Measurements from ENCODE around the gene CNNM1.
A peak's percentile ranks its signal among the peaks of the same experiment; 100 is the strongest.

Gene CNNM1

GRCh38 chr10:99339563-99340047, 10.4 kb downstream of the CNNM1 start:
- no peak overlapping the region for H2AK5ac ChIP-seq (ENCODE audit: low read length, severe bottlenecking)
- no peak overlapping the region for H3K18ac ChIP-seq (ENCODE audit: low read depth in 1 of 2, low read length in 2 of 2)
- 88% methylated on average over 2 of the region's 3 CpGs for WGBS

GRCh38 chr10:99340650-99341049, 11.5 kb downstream of the CNNM1 start:
- peaks cover 10% of the 10 kb centered on the region for H3K4me1 ChIP-seq (ENCODE audit: control insufficient read depth, insufficient read depth, low read depth, low read length)
- no peak overlapping the region for H2BK15ac ChIP-seq (ENCODE audit: low read depth, poor library complexity, severe bottlenecking)
- H3K18ac ChIP-seq (ENCODE audit: low read depth in 1 of 2, low read length in 2 of 2): no peak overlapping the region
- H3K4me3 ChIP-seq (ENCODE audit: insufficient read depth in 1 of 2, low read depth in 1 of 2, low read length in 2 of 2): no peak overlapping the region
- H2AK5ac ChIP-seq (ENCODE audit: low read length, severe bottlenecking): no peak overlapping the region
- no peak overlapping the region for H3K4me2 ChIP-seq (ENCODE audit: low read length, poor library complexity, severe bottlenecking)
- H3K27me3 ChIP-seq (ENCODE audit: control insufficient read depth in 1 of 2, insufficient read depth in 1 of 2, low read length in 2 of 2): peaks cover 3% of the 10 kb centered on the region in 2 experiments
- 79% methylated on average over 3 of the region's 3 CpGs for WGBS
- no peak for DNase-seq
- H3K14ac ChIP-seq (ENCODE audit: low read length in 2 of 2): no peak overlapping the region
- H2AFZ ChIP-seq (ENCODE audit: low read depth, low read length): no peak overlapping the region
- H2BK5ac ChIP-seq (ENCODE audit: low read depth, low read length, poor library complexity, severe bottlenecking): no peak overlapping the region
- H4K8ac ChIP-seq (ENCODE audit: low read length): no peak overlapping the region
- no peaks in the 10 kb centered on the region for H3K36me3 ChIP-seq (ENCODE audit: control insufficient read depth in 1 of 2, insufficient read depth in 2 of 2, low read depth in 1 of 2, low read length in 2 of 2)
- no peak overlapping the region for H4K91ac ChIP-seq (ENCODE audit: low read length)
- H3K9ac ChIP-seq (ENCODE audit: low read length): no peak overlapping the region
- H3K4ac ChIP-seq (ENCODE audit: low read depth in 1 of 2, low read length in 2 of 2): no peak overlapping the region
- no peak overlapping the region for H3K23ac ChIP-seq (ENCODE audit: low read length in 2 of 2)
- H2BK12ac ChIP-seq (ENCODE audit: low read length in 2 of 2): no peak overlapping the region
- no peak overlapping the region for H3K27ac ChIP-seq (ENCODE audit: low read length, poor library complexity, severe bottlenecking)
- no peaks in the 10 kb centered on the region for H3K9me3 ChIP-seq (ENCODE audit: control insufficient read depth, low read length)
- H2BK120ac ChIP-seq (ENCODE audit: low read depth, low read length): no peak overlapping the region
- no peaks in the 10 kb centered on the region for H3K79me1 ChIP-seq (replicated peaks; ENCODE audit: low read length, poor library complexity, severe bottlenecking)

More at GRCh38 chr10:99339563-99340047, 10.4 kb downstream of the CNNM1 start:
- Histone ChIP-seq H2BK120ac (ENCODE audit: low read depth, low read length) (no peak overlapping the region), H3K4me3 (ENCODE audit: insufficient read depth in 1 of 2, low read depth in 1 of 2, low read length in 2 of 2) (no peak overlapping the region), H3K9me3 (ENCODE audit: control insufficient read depth, low read length) (no peaks in the 10 kb centered on the region), H2BK15ac (ENCODE audit: low read depth, poor library complexity, severe bottlenecking) (no peak overlapping the region), H3K4me2 (ENCODE audit: low read length, poor library complexity, severe bottlenecking) (no peak overlapping the region), H3K4me1 (ENCODE audit: control insufficient read depth, insufficient read depth, low read depth, low read length) (peaks cover 10% of the 10 kb centered on the region), H4K8ac (ENCODE audit: low read length) (no peak overlapping the region), H3K4ac (ENCODE audit: low read depth in 1 of 2, low read length in 2 of 2) (no peak overlapping the region), H3K14ac (ENCODE audit: low read length in 2 of 2) (no peak overlapping the region), H2BK12ac (ENCODE audit: low read length in 2 of 2) (no peak overlapping the region), H3K9ac (ENCODE audit: low read length) (no peak overlapping the region), H2BK5ac (ENCODE audit: low read depth, low read length, poor library complexity, severe bottlenecking) (no peak overlapping the region), H3K27me3 (ENCODE audit: control insufficient read depth in 1 of 2, insufficient read depth in 1 of 2, low read length in 2 of 2) (peaks cover 3% of the 10 kb centered on the region in 2 experiments), H3K79me1 (replicated peaks; ENCODE audit: low read length, poor library complexity, severe bottlenecking) (no peaks in the 10 kb centered on the region), H3K23ac (ENCODE audit: low read length in 2 of 2) (no peak overlapping the region), H4K91ac (ENCODE audit: low read length) (no peak overlapping the region), H3K36me3 (ENCODE audit: control insufficient read depth in 1 of 2, insufficient read depth in 2 of 2, low read depth in 1 of 2, low read length in 2 of 2) (no peaks in the 10 kb centered on the region), H2AFZ (ENCODE audit: low read depth, low read length) (no peak overlapping the region), H3K27ac (ENCODE audit: low read length, poor library complexity, severe bottlenecking) (no peak overlapping the region)
- no peak for DNase-seq

GRCh38 chr10:99341248-99341647, 12.1 kb downstream of the CNNM1 start:
- no peak for DNase-seq
- Histone ChIP-seq H2BK15ac (ENCODE audit: low read depth, poor library complexity, severe bottlenecking) (no peak overlapping the region), H2BK12ac (ENCODE audit: low read length in 2 of 2) (no peak overlapping the region), H3K79me1 (replicated peaks; ENCODE audit: low read length, poor library complexity, severe bottlenecking) (no peaks in the 10 kb centered on the region), H3K14ac (ENCODE audit: low read length in 2 of 2) (no peak overlapping the region), H4K91ac (ENCODE audit: low read length) (no peak overlapping the region), H2BK5ac (ENCODE audit: low read depth, low read length, poor library complexity, severe bottlenecking) (no peak overlapping the region), H3K9ac (ENCODE audit: low read length) (peak overlapping the region; percentile 80), H4K8ac (ENCODE audit: low read length) (no peak overlapping the region), H3K27me3 (ENCODE audit: control insufficient read depth in 1 of 2, insufficient read depth in 1 of 2, low read length in 2 of 2) (peaks cover 3% of the 10 kb centered on the region in 2 experiments), H3K27ac (ENCODE audit: low read length, poor library complexity, severe bottlenecking) (no peak overlapping the region), H3K4me1 (ENCODE audit: control insufficient read depth, insufficient read depth, low read depth, low read length) (peaks cover 10% of the 10 kb centered on the region), H3K9me3 (ENCODE audit: control insufficient read depth, low read length) (no peaks in the 10 kb centered on the region), H2BK120ac (ENCODE audit: low read depth, low read length) (no peak overlapping the region), H2AFZ (ENCODE audit: low read depth, low read length) (no peak overlapping the region), H3K4me2 (ENCODE audit: low read length, poor library complexity, severe bottlenecking) (no peak overlapping the region), H3K4me3 (ENCODE audit: insufficient read depth in 1 of 2, low read depth in 1 of 2, low read length in 2 of 2) (no peak overlapping the region), H2AK5ac (ENCODE audit: low read length, severe bottlenecking) (no peak overlapping the region), H3K18ac (ENCODE audit: low read depth in 1 of 2, low read length in 2 of 2) (no peak overlapping the region), H3K36me3 (ENCODE audit: control insufficient read depth in 1 of 2, insufficient read depth in 2 of 2, low read depth in 1 of 2, low read length in 2 of 2) (no peaks in the 10 kb centered on the region), H3K23ac (ENCODE audit: low read length in 2 of 2) (no peak overlapping the region), H3K4ac (ENCODE audit: low read depth in 1 of 2, low read length in 2 of 2) (no peak overlapping the region)
- WGBS: 84% methylated on average over 3 of the region's 3 CpGs

DNA sequence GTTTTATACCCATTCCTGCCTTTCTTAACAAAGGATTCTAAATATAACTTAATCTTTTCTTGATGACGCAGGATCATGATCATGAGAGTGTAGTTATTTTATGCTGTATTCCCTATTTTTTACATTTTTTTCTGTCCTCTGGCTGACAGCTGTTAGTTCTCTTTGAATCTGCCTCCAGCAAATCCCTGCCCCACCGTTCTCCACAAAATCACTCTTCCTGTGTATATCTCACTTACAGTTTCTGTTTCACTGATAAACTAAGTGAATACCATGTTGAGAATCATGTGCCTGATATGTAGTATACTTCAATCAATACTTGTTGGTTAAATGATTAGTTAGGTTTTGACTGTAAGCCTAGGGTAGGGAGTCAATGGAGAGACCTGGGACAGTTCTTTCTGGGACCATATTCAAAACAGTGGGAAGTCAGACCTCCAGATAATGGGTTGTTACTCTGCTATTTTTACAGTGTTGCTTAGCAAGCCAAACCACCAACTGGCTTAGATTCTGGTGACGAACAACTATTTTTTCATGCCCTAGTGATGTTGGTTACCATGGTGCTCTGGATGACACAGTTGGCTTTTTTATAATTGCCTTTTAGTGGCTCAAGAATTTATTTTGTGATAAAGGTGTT, 12.8 kb downstream of the CNNM1 start:
- Histone ChIP-seq H3K27ac (ENCODE audit: low read length, poor library complexity, severe bottlenecking) (no peak overlapping the region), H2BK15ac (ENCODE audit: low read depth, poor library complexity, severe bottlenecking) (no peak overlapping the region), H2AFZ (ENCODE audit: low read depth, low read length) (no peak overlapping the region), H3K14ac (ENCODE audit: low read length in 2 of 2) (no peak overlapping the region), H4K91ac (ENCODE audit: low read length) (no peak overlapping the region), H3K9ac (ENCODE audit: low read length) (peak overlapping the region; percentile 80), H3K36me3 (ENCODE audit: control insufficient read depth in 1 of 2, insufficient read depth in 2 of 2, low read depth in 1 of 2, low read length in 2 of 2) (no peaks in the 10 kb centered on the region), H3K23ac (ENCODE audit: low read length in 2 of 2) (no peak overlapping the region), H4K8ac (ENCODE audit: low read length) (no peak overlapping the region), H2AK5ac (ENCODE audit: low read length, severe bottlenecking) (no peak overlapping the region), H2BK120ac (ENCODE audit: low read depth, low read length) (no peak overlapping the region), H3K18ac (ENCODE audit: low read depth in 1 of 2, low read length in 2 of 2) (no peak overlapping the region), H3K4ac (ENCODE audit: low read depth in 1 of 2, low read length in 2 of 2) (no peak overlapping the region), H3K4me1 (ENCODE audit: control insufficient read depth, insufficient read depth, low read depth, low read length) (peaks cover 8% of the 10 kb centered on the region), H3K27me3 (ENCODE audit: control insufficient read depth in 1 of 2, insufficient read depth in 1 of 2, low read length in 2 of 2) (peaks cover 3% of the 10 kb centered on the region in 2 experiments), H3K9me3 (ENCODE audit: control insufficient read depth, low read length) (no peaks in the 10 kb centered on the region), H3K4me3 (ENCODE audit: insufficient read depth in 1 of 2, low read depth in 1 of 2, low read length in 2 of 2) (no peak overlapping the region), H3K79me1 (replicated peaks; ENCODE audit: low read length, poor library complexity, severe bottlenecking) (no peaks in the 10 kb centered on the region), H2BK12ac (ENCODE audit: low read length in 2 of 2) (no peak overlapping the region), H2BK5ac (ENCODE audit: low read depth, low read length, poor library complexity, severe bottlenecking) (no peak overlapping the region), H3K4me2 (ENCODE audit: low read length, poor library complexity, severe bottlenecking) (no peak overlapping the region)
- WGBS: 93% methylated on average over 1 of the region's 3 CpGs
- DNase-seq: peak; percentile 63
